ENCODE data around the gene KLF7. TPM values are rescaled to one million over a fixed set of nuclear protein-coding genes. Genes with fewer than 3 reads are reported as not detected.
A peak's percentile ranks its signal among the peaks of the same experiment; 100 is the strongest.

KLF7 gene
- total RNA-seq, 2 experiments from 2014 or later: 28.3 to 31.4 TPM

DNA sequence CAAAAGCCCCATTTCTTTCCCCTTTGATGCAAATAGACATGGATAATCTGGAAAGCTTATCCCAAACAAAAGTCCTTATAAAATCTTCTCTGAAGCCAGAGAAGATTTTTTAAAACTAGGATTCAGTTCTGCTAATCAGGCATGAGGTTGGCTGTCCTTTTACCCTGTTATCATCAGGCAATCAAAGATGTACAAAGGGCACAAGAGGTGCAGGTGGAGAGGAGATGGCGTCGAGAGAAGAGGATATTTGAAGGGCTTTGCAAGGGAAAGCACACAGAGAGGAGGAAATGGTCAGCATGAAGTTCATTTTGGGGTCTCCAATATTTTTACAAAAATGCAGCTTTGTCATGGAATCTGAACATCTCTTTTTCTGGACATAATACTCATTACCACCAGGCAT is 88.5 kb downstream of the KLF7 start:
- CTCF ChIA-PET: no interaction called here
- Mint-ChIP-seq H3K9me3 (no peaks in the 10 kb centered on the region), H3K4me3 (no peak overlapping the region), H3K4me1 (peaks cover 30% of the 10 kb centered on the region), H3K27ac (no peak overlapping the region), H3K27me3 (peaks cover 2% of the 10 kb centered on the region), H3K36me3 (ENCODE audit: low read depth) (peaks cover 48% of the 10 kb centered on the region)
- POLR2A ChIA-PET: interaction anchor here (1.7 kb wide), 1 partner anchor 87 kb away, joined by 3 read pairs; no protein-coding TSS in a partner anchor
- no peak for DNase-seq

DNA sequence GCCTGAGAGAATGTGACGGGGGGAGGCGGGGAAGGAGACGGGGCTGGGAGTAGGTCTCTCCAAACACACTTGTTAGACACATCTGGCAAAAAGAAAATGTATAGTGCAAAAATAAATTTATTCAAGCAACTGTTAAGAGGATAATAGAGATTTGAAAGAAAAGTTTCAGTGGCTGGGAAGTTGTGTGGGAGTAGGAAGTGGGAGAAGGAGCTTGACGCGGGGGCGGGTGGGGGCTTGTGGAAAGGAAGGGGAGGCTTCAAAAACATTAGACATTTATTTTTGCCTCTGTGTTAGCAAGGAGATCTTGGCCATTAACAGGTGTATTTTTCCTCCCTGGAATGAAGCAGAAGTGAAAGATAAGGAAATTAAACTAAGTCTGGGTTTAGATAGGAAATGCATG is 90.3 kb downstream of the KLF7 start:
- Mint-ChIP-seq H3K27me3 (peaks cover 8% of the 10 kb centered on the region), H3K27ac (no peak overlapping the region), H3K4me3 (no peak overlapping the region), H3K4me1 (peaks cover 30% of the 10 kb centered on the region), H3K36me3 (ENCODE audit: low read depth) (peaks cover 30% of the 10 kb centered on the region), H3K9me3 (no peaks in the 10 kb centered on the region)
- DNase-seq: no peak
- POLR2A ChIA-PET: interaction anchor here (2.8 kb wide), 1 partner anchor 67 kb away, joined by 23 read pairs; no protein-coding TSS in a partner anchor
- CTCF ChIA-PET: interaction anchor here (2.9 kb wide), 1 partner anchor 90 kb away, joined by 15 read pairs; the partner anchor contains the start of gene KLF7

DNA sequence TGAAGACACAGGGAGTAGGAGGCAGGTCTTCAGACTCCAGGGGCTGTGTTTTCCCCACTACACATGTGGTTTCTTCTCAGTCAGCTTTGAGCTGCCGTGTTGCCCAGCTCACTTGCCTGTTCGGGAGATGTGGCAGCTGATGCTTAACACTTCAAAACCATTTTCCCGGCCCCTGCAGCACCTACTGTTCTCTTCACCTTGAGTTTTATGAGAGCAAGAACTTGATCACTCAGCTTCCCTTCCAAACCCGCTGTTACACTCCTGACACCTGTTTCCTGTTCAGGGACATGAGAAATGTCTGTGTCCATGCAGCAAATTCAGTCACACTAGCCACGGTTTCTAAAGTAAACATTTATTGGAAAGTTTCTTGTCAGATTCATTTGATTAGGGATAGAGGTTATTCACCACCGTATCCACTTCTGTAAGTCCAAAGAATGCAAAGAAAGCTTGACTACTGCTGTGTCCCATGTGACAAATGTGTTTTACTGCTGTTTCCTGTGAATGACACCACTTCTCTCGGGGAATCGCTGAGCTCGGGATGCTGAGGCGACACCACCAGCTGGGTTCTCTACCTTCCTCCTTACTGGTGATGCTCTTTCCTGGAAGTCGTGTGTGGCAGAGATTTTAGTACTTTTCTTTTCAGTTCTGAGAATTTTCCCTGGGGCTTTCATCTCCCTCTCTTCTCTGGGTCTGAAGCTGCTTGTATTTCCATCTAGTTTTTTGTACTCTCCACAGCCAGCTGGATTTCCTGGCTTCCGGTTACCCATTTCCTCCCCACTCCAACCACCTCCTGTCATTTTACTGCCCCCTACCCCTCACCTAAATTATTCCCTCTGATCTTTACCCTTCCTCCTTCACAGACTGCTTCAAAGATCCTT is 91.7 kb downstream of the KLF7 start:
- H3K27ac Mint-ChIP-seq: peak overlapping the region; percentile 65
- peak; percentile 63 for DNase-seq
- peaks cover 10% of the 10 kb centered on the region for H3K27me3 Mint-ChIP-seq
- ChIA-PET POLR2A (interaction anchor here (1.1 to 2.8 kb wide), 11 partner anchors 9 to 399 kb away, joined by 3 to 37 read pairs (median 5); partner anchors contain the start of gene KLF7), CTCF (interaction anchor here (0.8 to 2.9 kb wide), 9 partner anchors 28 to 399 kb away, joined by 3 to 15 read pairs (median 5); partner anchors contain the start of gene KLF7)
- peaks cover 16% of the 10 kb centered on the region for H3K36me3 Mint-ChIP-seq (ENCODE audit: low read depth)
- H3K9me3 Mint-ChIP-seq: no peaks in the 10 kb centered on the region
- peak overlapping the region; percentile 15 for H3K4me3 Mint-ChIP-seq
- peaks cover 32% of the 10 kb centered on the region for H3K4me1 Mint-ChIP-seq

DNA sequence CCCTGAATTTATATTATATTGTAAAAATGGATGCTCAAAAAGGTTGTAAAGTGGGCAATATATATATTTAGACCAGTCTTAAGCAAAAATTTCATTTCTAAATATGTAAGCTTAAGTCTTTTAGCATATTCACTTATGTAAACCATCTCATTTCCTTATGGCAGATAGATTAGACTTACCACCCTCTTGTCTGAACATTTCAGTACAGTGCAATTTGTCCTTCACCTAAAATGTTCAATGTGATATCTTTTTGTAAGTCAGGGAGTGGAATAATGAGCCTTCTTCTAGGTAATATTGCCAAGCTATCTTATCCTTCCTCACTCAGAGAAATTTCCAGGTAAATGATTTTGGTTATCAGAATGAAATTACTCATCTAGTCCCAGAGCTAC is 92.3 kb downstream of the KLF7 start:
- peaks cover 16% of the 10 kb centered on the region for H3K36me3 Mint-ChIP-seq (ENCODE audit: low read depth)
- DNase-seq: no peak
- no peak overlapping the region for H3K4me3 Mint-ChIP-seq

DNA sequence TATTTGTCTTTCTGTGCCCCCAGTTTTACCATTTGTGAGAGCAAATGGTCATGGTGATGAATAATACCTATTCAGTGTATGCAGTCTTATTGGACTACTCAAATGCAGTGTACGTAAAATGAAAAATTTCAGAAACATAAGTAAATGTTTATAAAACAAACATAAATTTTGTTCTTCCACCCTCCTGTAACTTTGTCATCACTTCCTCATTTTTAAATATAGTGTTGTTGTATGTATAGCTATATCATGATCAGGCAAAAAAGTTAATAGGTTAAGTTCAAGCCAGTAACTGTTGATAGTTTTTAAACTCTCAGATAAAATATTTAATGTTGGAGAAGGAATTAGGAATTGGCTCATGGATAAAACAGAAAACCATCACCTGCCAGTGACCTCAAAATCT is 93.2 kb downstream of the KLF7 start:
- POLR2A ChIA-PET: interaction anchor here (1.3 to 2.8 kb wide), 4 partner anchors 16 to 401 kb away, joined by 3 to 37 read pairs (median 14); partner anchors contain the start of gene KLF7
- Mint-ChIP-seq H3K27me3 (peaks cover 10% of the 10 kb centered on the region), H3K9me3 (no peaks in the 10 kb centered on the region)

More for the DNA sequence above, 92.3 kb downstream of the KLF7 start:
- ChIA-PET CTCF (interaction anchor here (1.4 to 2.9 kb wide), 5 partner anchors 27 to 400 kb away, joined by 4 to 15 read pairs (median 8); partner anchors contain the start of gene KLF7), POLR2A (interaction anchor here (1.1 to 2.8 kb wide), 11 partner anchors 8 to 400 kb away, joined by 3 to 37 read pairs (median 5); partner anchors contain the start of gene KLF7)
- no peaks in the 10 kb centered on the region for H3K9me3 Mint-ChIP-seq
- H3K4me1 Mint-ChIP-seq: peaks cover 32% of the 10 kb centered on the region
- peak overlapping the region; percentile 65 for H3K27ac Mint-ChIP-seq
- peaks cover 10% of the 10 kb centered on the region for H3K27me3 Mint-ChIP-seq

DNA sequence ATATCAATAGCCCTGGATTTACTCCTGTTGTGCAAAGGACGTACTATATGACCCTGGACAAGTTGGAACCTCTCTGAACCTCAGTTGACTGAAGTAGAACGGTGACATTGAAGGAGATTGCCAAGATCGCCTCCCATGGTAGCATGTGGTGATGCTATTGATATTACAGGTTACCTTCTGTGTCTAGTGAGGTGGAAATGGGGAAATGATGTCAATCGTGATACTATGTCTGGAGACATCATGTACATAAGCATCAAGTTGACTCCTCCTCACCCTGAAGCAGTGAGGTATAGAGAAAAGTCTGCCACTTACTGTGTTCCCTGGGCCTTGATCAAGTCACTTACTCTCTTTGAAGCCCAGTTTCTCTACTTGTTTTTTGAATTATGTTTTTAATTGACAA is 93.9 kb downstream of the KLF7 start:
- no peaks in the 10 kb centered on the region for H3K9me3 Mint-ChIP-seq
- peaks cover 8% of the 10 kb centered on the region for H3K36me3 Mint-ChIP-seq (ENCODE audit: low read depth)
- DNase-seq: no peak
- POLR2A ChIA-PET: no interaction called here
- no peak overlapping the region for H3K27ac Mint-ChIP-seq
- no peak overlapping the region for H3K4me3 Mint-ChIP-seq
- peaks cover 32% of the 10 kb centered on the region for H3K4me1 Mint-ChIP-seq
- CTCF ChIA-PET: no interaction called here
- H3K27me3 Mint-ChIP-seq: peaks cover 10% of the 10 kb centered on the region

More for the DNA sequence above, 93.2 kb downstream of the KLF7 start:
- CTCF ChIA-PET: interaction anchor here (1.4 to 2.9 kb wide), 3 partner anchors 26 to 401 kb away, joined by 8 to 15 read pairs (median 9); partner anchors contain the start of gene KLF7
- no peak for DNase-seq
- Mint-ChIP-seq H3K4me1 (peaks cover 32% of the 10 kb centered on the region), H3K27ac (no peak overlapping the region), H3K4me3 (no peak overlapping the region), H3K36me3 (ENCODE audit: low read depth) (peaks cover 12% of the 10 kb centered on the region)

DNA sequence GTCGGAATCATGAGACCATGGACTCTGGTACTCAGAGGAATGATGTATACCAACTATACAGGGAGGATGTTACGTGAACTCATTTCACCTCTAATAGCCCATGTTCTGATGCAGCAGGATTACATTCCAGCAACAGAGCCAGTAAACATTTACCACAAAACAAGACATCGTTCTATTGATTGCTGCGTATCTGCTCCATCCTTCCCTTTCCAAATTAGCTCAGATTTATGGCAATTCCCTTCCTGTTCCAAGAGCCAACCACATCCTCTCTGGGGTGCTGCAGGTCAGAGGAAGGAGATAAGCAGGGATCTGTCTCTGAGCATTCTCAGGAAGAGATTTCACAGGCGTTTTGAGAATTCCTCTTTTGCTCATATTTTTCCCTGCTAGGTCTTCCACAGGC is 98.3 kb downstream of the KLF7 start:
- Mint-ChIP-seq H3K27me3 (peaks cover 8% of the 10 kb centered on the region), H3K9me3 (no peaks in the 10 kb centered on the region), H3K27ac (no peak overlapping the region), H3K4me3 (no peak overlapping the region), H3K36me3 (ENCODE audit: low read depth) (no peaks in the 10 kb centered on the region), H3K4me1 (peaks cover 4% of the 10 kb centered on the region)
- POLR2A ChIA-PET: no interaction called here
- CTCF ChIA-PET: interaction anchor here (0.6 kb wide), 1 partner anchor 424 kb away, joined by 4 read pairs; no protein-coding TSS in a partner anchor
- no peak for DNase-seq

DNA sequence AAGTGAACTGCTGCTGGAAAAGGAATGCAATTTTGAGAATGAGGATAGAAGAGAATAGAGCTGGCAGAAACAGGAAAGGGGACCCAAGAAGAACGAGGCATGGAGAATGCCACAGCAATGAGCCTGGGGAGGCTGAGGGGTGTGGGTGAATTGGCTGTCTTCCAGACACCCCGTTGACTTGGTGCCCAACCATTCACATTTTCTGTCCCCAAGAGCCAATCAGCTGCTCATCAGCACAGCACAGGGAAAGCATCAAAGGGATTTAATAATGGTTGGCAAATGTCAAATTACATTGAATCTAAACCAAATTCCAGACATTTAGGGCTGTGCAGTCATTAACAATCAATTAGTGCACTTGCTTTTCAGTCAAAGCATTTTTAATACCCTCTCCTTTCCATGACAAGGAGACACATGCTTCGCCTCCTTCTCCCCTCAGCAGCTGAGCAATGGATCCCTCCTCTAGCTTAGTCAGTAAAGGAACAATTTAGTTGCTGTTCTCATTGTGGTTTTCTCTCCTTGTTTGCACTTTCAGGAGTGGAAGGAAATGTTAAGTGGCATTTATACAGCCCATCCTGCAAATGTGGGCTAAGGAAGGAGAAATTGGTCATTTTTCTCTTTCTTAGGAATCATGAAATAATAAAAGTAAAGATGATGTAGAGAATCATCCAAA is 98.8 kb downstream of the KLF7 start:
- H3K9me3 Mint-ChIP-seq: no peaks in the 10 kb centered on the region
- ChIA-PET POLR2A (no interaction called here), CTCF (no interaction called here)
- H3K27ac Mint-ChIP-seq: no peak overlapping the region
- DNase-seq: no peak
- H3K27me3 Mint-ChIP-seq: peaks cover 11% of the 10 kb centered on the region
- no peak overlapping the region for H3K4me3 Mint-ChIP-seq
- H3K36me3 Mint-ChIP-seq (ENCODE audit: low read depth): no peaks in the 10 kb centered on the region
- peaks cover 2% of the 10 kb centered on the region for H3K4me1 Mint-ChIP-seq

DNA sequence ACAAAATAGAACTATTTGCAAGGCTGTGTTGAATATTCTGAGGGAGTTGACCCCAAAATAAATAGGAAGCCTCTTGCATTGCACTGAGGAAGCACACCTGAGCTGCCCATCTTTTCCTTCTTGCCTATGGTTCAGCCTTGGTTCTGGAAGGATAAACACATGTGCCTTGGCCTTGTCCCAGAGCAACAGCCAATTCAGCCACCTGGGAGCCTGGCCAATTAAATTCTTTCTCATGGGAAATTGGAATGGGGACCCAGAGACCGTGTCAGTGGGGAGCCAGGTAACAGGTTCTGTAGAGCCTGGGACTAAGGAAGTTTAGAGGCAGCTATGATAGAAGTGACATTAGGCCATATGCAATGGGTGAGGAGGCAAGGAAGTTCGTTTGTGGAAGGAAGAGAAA is 99.6 kb downstream of the KLF7 start:
- no peak overlapping the region for H3K4me3 Mint-ChIP-seq
- H3K9me3 Mint-ChIP-seq: no peaks in the 10 kb centered on the region
- ChIA-PET POLR2A (no interaction called here), CTCF (no interaction called here)
- H3K4me1 Mint-ChIP-seq: peaks cover 2% of the 10 kb centered on the region
- DNase-seq: no peak
- H3K27me3 Mint-ChIP-seq: peaks cover 10% of the 10 kb centered on the region
- no peak overlapping the region for H3K27ac Mint-ChIP-seq
- no peaks in the 10 kb centered on the region for H3K36me3 Mint-ChIP-seq (ENCODE audit: low read depth)

DNA sequence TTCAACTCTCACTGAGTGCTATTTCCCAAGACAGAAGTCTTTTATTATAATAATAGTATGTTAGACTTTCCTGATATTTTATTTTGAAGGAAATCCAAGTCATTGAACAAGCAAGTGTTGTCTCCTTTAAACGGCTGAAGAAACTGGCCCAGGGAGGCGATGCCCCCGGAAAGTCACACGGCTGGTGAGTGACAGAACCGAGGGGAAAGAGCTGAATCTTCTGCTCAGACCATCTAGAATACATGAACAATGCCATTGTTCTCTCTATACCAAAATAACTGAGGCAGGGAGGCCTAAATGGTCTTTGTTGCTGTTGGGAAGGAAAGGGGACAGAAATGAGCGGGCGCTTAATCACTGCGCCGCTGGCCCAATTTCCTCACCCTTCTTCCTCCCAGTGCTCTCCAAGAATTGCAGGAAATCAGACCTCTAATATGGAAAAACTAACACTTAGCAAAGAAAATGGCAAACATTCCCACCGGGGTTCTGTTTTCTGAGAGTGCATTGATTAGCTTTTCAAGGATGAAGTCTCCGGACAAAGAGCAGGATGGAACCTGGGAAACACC is 101.5 kb downstream of the KLF7 start:
- no peaks in the 10 kb centered on the region for H3K4me1 Mint-ChIP-seq
- no peak for DNase-seq
- POLR2A ChIA-PET: interaction anchor here (2.2 kb wide), 1 partner anchor 10 kb away, joined by 6 read pairs; no protein-coding TSS in a partner anchor
- CTCF ChIA-PET: interaction anchor here (1.0 kb wide), 1 partner anchor 15 kb away, joined by 3 read pairs; no protein-coding TSS in a partner anchor
- H3K27me3 Mint-ChIP-seq: peaks cover 5% of the 10 kb centered on the region
- H3K4me3 Mint-ChIP-seq: no peak overlapping the region
- H3K27ac Mint-ChIP-seq: no peak overlapping the region
- H3K36me3 Mint-ChIP-seq (ENCODE audit: low read depth): no peaks in the 10 kb centered on the region
- H3K9me3 Mint-ChIP-seq: no peaks in the 10 kb centered on the region

DNA sequence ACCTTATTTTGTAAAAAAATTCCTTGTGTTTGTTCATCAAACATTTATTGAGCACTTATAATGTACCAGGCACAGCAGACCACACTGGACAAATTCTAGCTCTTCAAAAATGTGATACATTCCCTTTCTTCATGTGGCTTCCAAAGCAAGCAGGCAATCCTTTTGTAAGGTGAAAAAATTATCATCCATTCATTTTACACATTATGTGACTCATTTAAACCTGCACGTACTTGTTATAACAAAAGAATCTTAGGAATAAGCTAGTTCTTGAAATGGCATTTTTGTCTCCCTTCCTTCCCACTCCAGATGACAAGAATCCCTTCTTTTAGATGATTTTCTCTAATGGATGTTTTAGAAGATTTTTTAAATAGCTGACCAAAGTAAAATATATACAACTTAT is 104.6 kb downstream of the KLF7 start:
- no peak overlapping the region for H3K4me3 Mint-ChIP-seq
- no peaks in the 10 kb centered on the region for H3K36me3 Mint-ChIP-seq (ENCODE audit: low read depth)
- no peaks in the 10 kb centered on the region for H3K9me3 Mint-ChIP-seq
- ChIA-PET CTCF (no interaction called here), POLR2A (interaction anchor here (0.9 kb wide), 1 partner anchor 101 kb away, joined by 3 read pairs; no protein-coding TSS in a partner anchor)
- H3K4me1 Mint-ChIP-seq: no peaks in the 10 kb centered on the region
- peaks cover 21% of the 10 kb centered on the region for H3K27me3 Mint-ChIP-seq
- no peak overlapping the region for H3K27ac Mint-ChIP-seq
- no peak for DNase-seq

DNA sequence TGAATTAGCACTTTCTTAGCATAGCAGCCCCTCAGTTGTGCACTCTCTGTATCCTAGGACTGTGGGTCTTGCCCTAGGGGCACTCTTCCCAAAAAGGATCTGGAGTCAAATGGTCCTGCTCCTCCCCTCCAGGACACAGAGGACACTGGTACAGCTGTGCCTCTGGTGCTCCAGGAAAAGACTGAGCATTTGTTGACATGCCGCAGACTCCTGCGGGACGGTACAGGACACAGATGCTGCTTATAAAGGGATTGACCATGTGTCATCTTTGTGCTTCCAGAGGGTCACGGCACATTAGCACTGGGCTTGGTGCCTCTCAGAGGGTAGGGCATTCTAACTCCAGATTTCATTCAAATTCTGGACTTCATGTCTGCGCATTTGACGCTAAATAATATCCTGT is 110.5 kb downstream of the KLF7 start:
- H3K4me1 Mint-ChIP-seq: no peaks in the 10 kb centered on the region
- H3K27me3 Mint-ChIP-seq: peaks cover 22% of the 10 kb centered on the region
- ChIA-PET CTCF (no interaction called here), POLR2A (no interaction called here)
- DNase-seq: no peak
- no peaks in the 10 kb centered on the region for H3K36me3 Mint-ChIP-seq (ENCODE audit: low read depth)
- no peak overlapping the region for H3K4me3 Mint-ChIP-seq
- H3K9me3 Mint-ChIP-seq: no peaks in the 10 kb centered on the region
- no peak overlapping the region for H3K27ac Mint-ChIP-seq

DNA sequence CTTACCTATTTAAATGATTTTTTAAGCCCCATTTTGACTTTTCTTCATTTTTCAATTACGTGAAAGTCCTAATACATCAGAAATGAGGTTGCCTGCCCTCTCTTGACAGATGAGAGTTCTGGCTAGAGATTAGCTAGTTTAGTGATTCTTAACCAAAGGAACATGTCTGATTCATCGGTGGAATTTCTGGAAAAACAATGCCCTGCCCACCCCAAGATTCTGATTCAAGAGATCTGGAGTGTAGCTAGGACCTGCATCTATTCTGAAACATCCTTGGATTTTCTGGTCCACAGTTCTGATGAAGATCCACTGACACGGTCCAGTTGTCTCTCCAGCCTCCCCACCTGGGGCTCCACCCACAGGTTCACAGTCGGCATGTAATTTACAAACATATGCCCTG is 111.2 kb downstream of the KLF7 start:
- DNase-seq: no peak
- no peaks in the 10 kb centered on the region for H3K36me3 Mint-ChIP-seq (ENCODE audit: low read depth)
- H3K4me3 Mint-ChIP-seq: no peak overlapping the region
- H3K27me3 Mint-ChIP-seq: peaks cover 22% of the 10 kb centered on the region
- H3K4me1 Mint-ChIP-seq: no peaks in the 10 kb centered on the region
- ChIA-PET POLR2A (no interaction called here), CTCF (no interaction called here)
- H3K27ac Mint-ChIP-seq: no peak overlapping the region
- no peaks in the 10 kb centered on the region for H3K9me3 Mint-ChIP-seq
